A673 (cell line): ENCODE data around the gene FLNC.

Source experiments
- EZH2 ChIP-seq: fragments of 200-600 bp; sonication (generic); IDR thresholded peaks from 2 replicates; pipeline ENCODE4 v1.6.1; 2017; ENCODE audit warnings: borderline replicate concordance, low read depth, mild to moderate bottlenecking, mixed read lengths, antibody characterized with exemption, low read length; ENCODE audit not compliant: poor library complexity, severe bottlenecking
- TF ChIP-seq, protein P1 (sequence below): fragments of 300-800, 200-600 bp; sonication (generic); conservative IDR thresholded peaks from 2 replicates; pipeline ENCODE4 v1.5.1; 2017; ENCODE audit warnings: low read depth, mild to moderate bottlenecking, antibody characterized with exemption, low read length, moderate library complexity, mixed read lengths

DNA sequence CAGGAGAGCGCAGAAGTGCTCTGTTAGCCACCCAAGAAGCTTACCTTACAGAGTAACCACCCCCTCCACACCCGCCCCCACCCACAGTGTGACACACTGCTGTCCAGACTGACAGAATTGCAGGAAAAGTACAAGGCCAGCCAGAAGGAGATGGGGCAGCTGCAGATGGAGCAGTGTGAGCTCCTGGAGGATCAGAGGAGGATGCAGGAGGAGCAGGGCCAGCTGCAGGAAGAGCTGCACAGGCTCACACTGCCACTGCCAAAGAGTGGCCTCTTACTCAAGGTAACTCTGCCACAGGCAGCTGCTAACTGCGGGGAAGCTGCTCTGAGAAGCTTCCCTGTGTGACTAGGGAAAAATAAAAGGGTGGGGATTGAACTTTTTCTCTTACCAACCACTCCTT lies 20.8 kb upstream of the FLNC start:
- TF ChIP-seq, protein P1, sequence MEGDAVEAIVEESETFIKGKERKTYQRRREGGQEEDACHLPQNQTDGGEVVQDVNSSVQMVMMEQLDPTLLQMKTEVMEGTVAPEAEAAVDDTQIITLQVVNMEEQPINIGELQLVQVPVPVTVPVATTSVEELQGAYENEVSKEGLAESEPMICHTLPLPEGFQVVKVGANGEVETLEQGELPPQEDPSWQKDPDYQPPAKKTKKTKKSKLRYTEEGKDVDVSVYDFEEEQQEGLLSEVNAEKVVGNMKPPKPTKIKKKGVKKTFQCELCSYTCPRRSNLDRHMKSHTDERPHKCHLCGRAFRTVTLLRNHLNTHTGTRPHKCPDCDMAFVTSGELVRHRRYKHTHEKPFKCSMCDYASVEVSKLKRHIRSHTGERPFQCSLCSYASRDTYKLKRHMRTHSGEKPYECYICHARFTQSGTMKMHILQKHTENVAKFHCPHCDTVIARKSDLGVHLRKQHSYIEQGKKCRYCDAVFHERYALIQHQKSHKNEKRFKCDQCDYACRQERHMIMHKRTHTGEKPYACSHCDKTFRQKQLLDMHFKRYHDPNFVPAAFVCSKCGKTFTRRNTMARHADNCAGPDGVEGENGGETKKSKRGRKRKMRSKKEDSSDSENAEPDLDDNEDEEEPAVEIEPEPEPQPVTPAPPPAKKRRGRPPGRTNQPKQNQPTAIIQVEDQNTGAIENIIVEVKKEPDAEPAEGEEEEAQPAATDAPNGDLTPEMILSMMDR, result no peak
- no peak for TF ChIP-seq EZH2
